ENCODE results near the gene LRRC61. TPM values are rescaled to one million over a fixed set of nuclear protein-coding genes. Genes with fewer than 3 reads are reported as not detected.

LRRC61 gene
- total and polyA plus RNA-seq, 3 donors from 2014 or later: 16.7 to 35.4 (median 18.4) TPM

DNA sequence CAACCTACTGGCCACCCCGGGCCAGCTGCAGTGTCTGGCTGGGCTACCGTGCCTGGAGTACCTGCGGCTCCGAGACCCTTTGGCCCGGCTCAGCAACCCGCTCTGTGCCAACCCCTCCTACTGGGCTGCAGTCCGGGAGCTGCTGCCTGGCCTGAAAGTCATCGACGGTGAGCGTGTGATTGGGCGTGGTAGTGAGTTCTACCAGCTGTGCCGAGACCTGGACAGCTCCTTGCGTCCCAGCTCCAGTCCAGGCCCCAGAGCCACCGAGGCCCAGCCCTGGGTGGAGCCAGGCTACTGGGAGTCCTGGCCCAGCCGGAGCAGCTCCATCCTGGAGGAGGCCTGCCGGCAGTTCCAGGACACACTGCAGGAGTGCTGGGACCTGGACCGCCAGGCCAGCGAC lies 14.0 kb downstream of the LRRC61 start:
- H3K4me3 ChIP-seq: no peak overlapping the region
- peaks cover 26% of the 10 kb centered on the region for H3K4me1 ChIP-seq
- intact Hi-C loops (cut with DNase I; ENCODE audit: low total_unique reads): no loop called here
- H3K27me3 ChIP-seq: no peaks in the 10 kb centered on the region
- H3K9me3 ChIP-seq: no peaks in the 10 kb centered on the region
- DNase-seq: no peak
- H3K36me3 ChIP-seq (ENCODE audit: low read depth, missing control alignments): no peaks in the 10 kb centered on the region
- WGBS, 2 donors: 91 to 98% methylated on average over 7 to 18 of the region's 18 CpGs
- TF ChIP-seq, protein P1, sequence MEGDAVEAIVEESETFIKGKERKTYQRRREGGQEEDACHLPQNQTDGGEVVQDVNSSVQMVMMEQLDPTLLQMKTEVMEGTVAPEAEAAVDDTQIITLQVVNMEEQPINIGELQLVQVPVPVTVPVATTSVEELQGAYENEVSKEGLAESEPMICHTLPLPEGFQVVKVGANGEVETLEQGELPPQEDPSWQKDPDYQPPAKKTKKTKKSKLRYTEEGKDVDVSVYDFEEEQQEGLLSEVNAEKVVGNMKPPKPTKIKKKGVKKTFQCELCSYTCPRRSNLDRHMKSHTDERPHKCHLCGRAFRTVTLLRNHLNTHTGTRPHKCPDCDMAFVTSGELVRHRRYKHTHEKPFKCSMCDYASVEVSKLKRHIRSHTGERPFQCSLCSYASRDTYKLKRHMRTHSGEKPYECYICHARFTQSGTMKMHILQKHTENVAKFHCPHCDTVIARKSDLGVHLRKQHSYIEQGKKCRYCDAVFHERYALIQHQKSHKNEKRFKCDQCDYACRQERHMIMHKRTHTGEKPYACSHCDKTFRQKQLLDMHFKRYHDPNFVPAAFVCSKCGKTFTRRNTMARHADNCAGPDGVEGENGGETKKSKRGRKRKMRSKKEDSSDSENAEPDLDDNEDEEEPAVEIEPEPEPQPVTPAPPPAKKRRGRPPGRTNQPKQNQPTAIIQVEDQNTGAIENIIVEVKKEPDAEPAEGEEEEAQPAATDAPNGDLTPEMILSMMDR (IDR thresholded peaks at IDR 0.05): no peak
- TF ChIP-seq POLR2A (IDR thresholded peaks at IDR 0.05): no peak
- H3K27ac ChIP-seq: no peak overlapping the region

DNA sequence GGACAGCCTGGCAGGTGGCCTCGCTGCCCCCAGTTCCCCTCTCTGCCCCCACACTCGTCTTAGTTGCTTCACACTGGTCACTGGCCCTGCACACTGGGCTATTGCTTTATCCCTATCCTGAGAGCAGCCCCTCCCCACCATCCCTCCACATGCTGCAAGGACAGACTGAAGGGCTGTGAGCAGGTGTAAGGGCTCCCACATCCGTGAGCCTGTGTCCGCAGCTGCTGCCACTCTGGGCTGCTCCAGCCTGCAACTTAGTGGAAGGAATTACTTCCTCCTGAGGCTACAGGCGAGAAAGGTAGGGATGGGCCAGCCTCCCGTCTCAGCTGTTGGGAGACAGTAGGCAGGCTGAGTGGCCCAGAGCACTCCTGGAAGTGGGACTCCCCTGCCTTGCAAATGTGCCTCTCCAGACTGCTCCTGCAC lies 14.5 kb downstream of the LRRC61 start:
- no peak for TF ChIP-seq POLR2A (IDR thresholded peaks at IDR 0.05)
- TF ChIP-seq, protein P1 (IDR thresholded peaks at IDR 0.05): no peak
- no peak overlapping the region for H3K27ac ChIP-seq
- H3K36me3 ChIP-seq (ENCODE audit: low read depth, missing control alignments): no peaks in the 10 kb centered on the region
- no peaks in the 10 kb centered on the region for H3K27me3 ChIP-seq
- no peak for DNase-seq
- intact Hi-C loops (cut with DNase I; ENCODE audit: low total_unique reads): no loop called here
- H3K4me3 ChIP-seq: no peak overlapping the region
- 93% methylated on average over 6 of the region's 6 CpGs; no CpG with 5 or more reads in 1 of the 2 donors for WGBS, 2 donors
- H3K4me1 ChIP-seq: peaks cover 26% of the 10 kb centered on the region
- H3K9me3 ChIP-seq: no peaks in the 10 kb centered on the region

DNA sequence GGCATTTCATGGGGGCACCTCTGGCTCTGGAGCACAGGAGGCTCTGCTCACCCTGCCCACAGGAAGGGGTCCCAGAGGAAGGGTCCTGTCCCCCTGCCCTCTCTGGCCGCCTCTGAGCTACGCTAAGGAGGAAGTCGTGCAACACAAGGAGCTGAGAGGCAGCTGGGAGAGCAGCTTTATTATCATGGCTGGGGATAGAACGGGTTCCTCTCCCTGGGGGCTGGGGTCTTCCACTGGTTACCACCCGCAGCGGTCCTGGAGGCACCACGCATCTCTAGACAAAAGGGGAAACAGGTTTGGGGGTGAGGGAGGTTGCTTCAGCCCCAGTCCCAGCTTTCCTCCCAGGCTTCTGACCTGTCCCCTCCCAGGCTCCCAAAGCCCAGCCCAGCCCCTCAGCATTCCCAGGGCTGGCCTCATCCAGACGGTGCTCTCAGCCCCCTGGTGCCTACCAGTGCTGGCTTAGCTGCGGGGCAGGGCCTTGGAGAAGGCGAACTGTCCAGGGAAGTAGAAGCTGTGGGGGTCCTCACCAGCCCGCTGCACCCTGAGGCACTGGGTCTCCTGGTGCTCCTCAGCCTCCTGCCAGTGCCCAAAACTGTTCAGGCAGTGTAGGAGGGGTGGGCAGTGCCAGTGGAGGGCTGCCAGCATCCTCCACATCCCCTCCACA lies 15.1 kb downstream of the LRRC61 start:
- H3K4me3 ChIP-seq: no peak overlapping the region
- WGBS, 2 donors: 80 to 88% methylated on average over 8 to 11 of the region's 11 CpGs
- H3K9me3 ChIP-seq: no peaks in the 10 kb centered on the region
- no peaks in the 10 kb centered on the region for H3K27me3 ChIP-seq
- no peak for TF ChIP-seq POLR2A (IDR thresholded peaks at IDR 0.05)
- TF ChIP-seq, protein P1 (IDR thresholded peaks at IDR 0.05): no peak
- H3K4me1 ChIP-seq: peaks cover 26% of the 10 kb centered on the region
- H3K27ac ChIP-seq: no peak overlapping the region
- no peaks in the 10 kb centered on the region for H3K36me3 ChIP-seq (ENCODE audit: low read depth, missing control alignments)
- DNase-seq: no peak
- intact Hi-C loops (cut with DNase I; ENCODE audit: low total_unique reads): no loop called here

DNA sequence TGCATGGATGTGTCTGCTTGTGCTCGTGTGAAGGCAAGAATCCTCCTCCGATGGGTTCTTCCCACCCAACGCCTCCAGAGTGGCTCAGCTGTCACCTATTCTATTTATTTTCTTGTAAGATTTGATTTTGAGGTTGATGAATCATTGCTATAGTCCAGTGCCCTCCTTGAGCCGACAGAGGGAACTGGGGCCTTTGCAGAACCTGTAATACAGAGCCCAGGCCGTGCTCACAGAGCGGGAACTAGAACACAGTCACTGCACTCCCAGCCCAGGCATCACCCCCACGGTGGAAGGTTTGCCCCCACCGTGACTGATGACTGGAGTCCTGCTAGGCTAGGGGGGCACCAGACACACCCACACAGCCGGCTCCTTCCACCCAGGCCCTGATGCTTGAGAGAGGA lies 16.3 kb downstream of the LRRC61 start:
- H3K9me3 ChIP-seq: no peaks in the 10 kb centered on the region
- H3K36me3 ChIP-seq (ENCODE audit: low read depth, missing control alignments): no peaks in the 10 kb centered on the region
- 64 to 83% methylated on average over 7 to 9 of the region's 9 CpGs for WGBS, 2 donors
- intact Hi-C loops (cut with DNase I; ENCODE audit: low total_unique reads): no loop called here
- no peak overlapping the region for H3K27ac ChIP-seq
- H3K27me3 ChIP-seq: no peaks in the 10 kb centered on the region
- H3K4me3 ChIP-seq: no peak overlapping the region
- H3K4me1 ChIP-seq: peaks cover 26% of the 10 kb centered on the region
- DNase-seq: no peak
- TF ChIP-seq POLR2A (IDR thresholded peaks at IDR 0.05): no peak
- TF ChIP-seq, protein P1 (IDR thresholded peaks at IDR 0.05): no peak
